Measurements from ENCODE around the gene SFMBT1.

SFMBT1 gene

DNA sequence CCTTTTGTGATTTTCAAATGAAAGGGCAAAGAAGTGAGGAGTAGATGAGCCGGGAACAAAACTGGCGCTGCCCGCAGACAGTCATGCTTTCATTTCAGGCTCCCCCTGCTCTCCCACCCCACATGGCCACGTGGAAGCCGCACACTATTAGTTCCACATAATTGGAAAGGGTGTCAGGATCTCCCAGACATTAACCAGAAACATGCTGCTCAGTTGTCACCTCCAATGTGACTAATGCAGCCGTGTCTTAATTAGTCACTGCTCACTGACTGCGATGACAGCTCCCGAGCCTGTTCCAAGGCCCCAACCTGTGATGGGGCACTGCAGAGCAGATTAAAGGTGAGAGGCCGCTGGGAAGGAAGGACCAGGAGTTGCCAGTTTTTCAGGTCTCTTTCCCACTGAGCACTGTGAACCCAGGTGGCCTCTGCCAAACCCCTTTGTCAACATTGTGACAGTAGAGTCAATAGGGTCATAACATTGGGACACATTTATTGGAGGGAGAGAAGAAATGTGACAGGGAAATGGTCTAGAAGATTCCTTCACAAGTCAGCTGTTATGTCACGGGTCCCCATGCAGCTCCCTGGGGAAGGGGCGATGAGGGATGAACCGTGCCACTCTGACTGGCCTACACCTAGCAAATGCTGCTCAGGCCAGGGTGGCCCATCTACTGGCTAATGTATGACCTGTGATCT, 38.6 kb upstream of the SFMBT1 start:
- DNase-seq (ENCODE audit: low spot score): no peak

DNA sequence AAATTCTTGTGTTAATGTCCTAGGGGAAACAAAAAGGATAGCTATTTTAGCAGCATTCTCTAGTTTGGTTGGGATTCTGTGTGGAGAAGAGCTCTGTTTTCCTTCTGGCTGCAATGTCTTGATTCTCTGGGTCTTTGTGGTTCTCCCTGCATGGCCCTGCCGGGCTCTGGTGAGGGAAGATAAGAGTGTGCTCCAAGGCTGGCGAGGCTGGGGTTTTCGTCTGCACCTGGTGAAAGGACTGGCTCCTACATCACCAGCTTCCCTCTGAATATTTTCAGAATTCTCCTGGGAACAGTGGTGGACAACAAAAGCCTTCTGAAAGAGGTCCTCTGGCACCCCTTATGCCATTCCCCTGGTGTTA, 38.1 kb upstream of the SFMBT1 start:
- TF ChIP-seq, protein P1, sequence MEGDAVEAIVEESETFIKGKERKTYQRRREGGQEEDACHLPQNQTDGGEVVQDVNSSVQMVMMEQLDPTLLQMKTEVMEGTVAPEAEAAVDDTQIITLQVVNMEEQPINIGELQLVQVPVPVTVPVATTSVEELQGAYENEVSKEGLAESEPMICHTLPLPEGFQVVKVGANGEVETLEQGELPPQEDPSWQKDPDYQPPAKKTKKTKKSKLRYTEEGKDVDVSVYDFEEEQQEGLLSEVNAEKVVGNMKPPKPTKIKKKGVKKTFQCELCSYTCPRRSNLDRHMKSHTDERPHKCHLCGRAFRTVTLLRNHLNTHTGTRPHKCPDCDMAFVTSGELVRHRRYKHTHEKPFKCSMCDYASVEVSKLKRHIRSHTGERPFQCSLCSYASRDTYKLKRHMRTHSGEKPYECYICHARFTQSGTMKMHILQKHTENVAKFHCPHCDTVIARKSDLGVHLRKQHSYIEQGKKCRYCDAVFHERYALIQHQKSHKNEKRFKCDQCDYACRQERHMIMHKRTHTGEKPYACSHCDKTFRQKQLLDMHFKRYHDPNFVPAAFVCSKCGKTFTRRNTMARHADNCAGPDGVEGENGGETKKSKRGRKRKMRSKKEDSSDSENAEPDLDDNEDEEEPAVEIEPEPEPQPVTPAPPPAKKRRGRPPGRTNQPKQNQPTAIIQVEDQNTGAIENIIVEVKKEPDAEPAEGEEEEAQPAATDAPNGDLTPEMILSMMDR (IDR thresholded peaks at IDR 0.05; ENCODE audit: borderline replicate concordance, control extremely low read depth, extremely low read depth, insufficient read depth, missing control alignments): no peak
- in situ Hi-C loops (cut with MboI; ENCODE audit: low sequenced_read_pairs, unreplicated experiment): no loop called here
- no peak for DNase-seq (ENCODE audit: low spot score)

More for the DNA sequence above, 38.6 kb upstream of the SFMBT1 start:
- in situ Hi-C loops (cut with MboI; ENCODE audit: low sequenced_read_pairs, unreplicated experiment): no loop called here
- TF ChIP-seq, protein P1 (IDR thresholded peaks at IDR 0.05; ENCODE audit: borderline replicate concordance, control extremely low read depth, extremely low read depth, insufficient read depth, missing control alignments): no peak

GRCh38 chr3:53083521-53083920, 37.6 kb upstream of the SFMBT1 start:
- DNase-seq (ENCODE audit: low spot score): no peak
- TF ChIP-seq, protein P1 (IDR thresholded peaks at IDR 0.05; ENCODE audit: borderline replicate concordance, control extremely low read depth, extremely low read depth, insufficient read depth, missing control alignments): no peak
- in situ Hi-C loops (cut with MboI; ENCODE audit: low sequenced_read_pairs, unreplicated experiment): no loop called here

GRCh38 chr3:53082736-53083135, 36.9 kb upstream of the SFMBT1 start:
- no peak for DNase-seq (ENCODE audit: low spot score)
- TF ChIP-seq, protein P1 (IDR thresholded peaks at IDR 0.05; ENCODE audit: borderline replicate concordance, control extremely low read depth, extremely low read depth, insufficient read depth, missing control alignments): no peak
- in situ Hi-C loops (cut with MboI; ENCODE audit: low sequenced_read_pairs, unreplicated experiment): no loop called here

GRCh38 chr3:53081318-53081717, 35.4 kb upstream of the SFMBT1 start:
- no peak for DNase-seq (ENCODE audit: low spot score)
- TF ChIP-seq, protein P1 (IDR thresholded peaks at IDR 0.05; ENCODE audit: borderline replicate concordance, control extremely low read depth, extremely low read depth, insufficient read depth, missing control alignments): no peak
- in situ Hi-C loops (cut with MboI; ENCODE audit: low sequenced_read_pairs, unreplicated experiment): no loop called here

- in situ Hi-C loops (cut with MboI; ENCODE audit: low sequenced_read_pairs, unreplicated experiment): no loop called here
- TF ChIP-seq, protein P1 (IDR thresholded peaks at IDR 0.05; ENCODE audit: borderline replicate concordance, control extremely low read depth, extremely low read depth, insufficient read depth, missing control alignments): no peak
- no peak for DNase-seq (ENCODE audit: low spot score)
Measured at GRCh38 chr3:53080612-53081205, 34.8 kb upstream of the SFMBT1 start.
